Mononuclear cell (primary cell): ENCODE data around the gene CCDC183. TPM values are rescaled to one million over a fixed set of nuclear protein-coding genes. Genes with fewer than 3 reads are reported as not detected.
"Not testable (repeated sequence)": the region's sequence is repeated elsewhere in the genome, so short reads cannot be mapped to it uniquely, and the experiment has no call there.

Experiments
- H3K27me3 ChIP-seq: 2 replicates; pipeline ENCODE4 v1.6.0; 2011; ENCODE audit warnings: low read length, control low read depth; ENCODE audit not compliant: insufficient read depth
- H3K4me1 ChIP-seq: 2 replicates; pipeline ENCODE4 v1.5.1; 2011; ENCODE audit warnings: mild to moderate bottlenecking, low read length, control low read depth; ENCODE audit not compliant: insufficient read depth
- H3K4me3 ChIP-seq: 2 replicates; pipeline ENCODE4 v1.5.1; 2011; ENCODE audit warnings: mild to moderate bottlenecking, low read length, moderate library complexity
- H3K9me3 ChIP-seq: 2 replicates; pipeline ENCODE4 v1.5.1; 2011; ENCODE audit warnings: low read depth, mild to moderate bottlenecking, control low read depth, low read length
- total RNA-seq: library from RNA; depleted of rRNA; stranded (reverse); fragments of >200 nt; gene quantifications from one replicate; pipeline ENCODE4 v1.2.3, GENCODE V29; 2012

The CCDC183 gene
- total RNA-seq, 1 donor = 1.7 TPM

DNA sequence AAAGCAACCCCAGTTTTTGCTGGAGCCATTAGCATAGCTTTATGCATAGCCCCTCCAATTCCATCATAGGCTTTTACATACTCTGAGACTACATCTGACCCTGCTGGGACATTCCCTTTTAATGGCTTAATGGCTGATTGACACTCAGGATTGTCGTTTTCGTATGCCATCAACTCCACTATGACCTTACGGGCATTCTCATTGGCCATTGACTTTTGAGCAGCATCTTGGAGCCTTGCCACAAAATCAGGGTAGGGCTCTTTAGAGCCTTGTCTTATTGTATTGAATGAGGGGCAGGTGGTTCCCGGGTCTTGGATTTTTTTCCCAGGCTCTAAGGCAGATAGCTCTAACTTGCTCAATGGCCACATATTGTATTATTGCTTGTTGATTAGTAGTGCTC is 9.2 kb upstream of the CCDC183 start:
- H3K9me3 ChIP-seq = not testable (repeated sequence)

DNA sequence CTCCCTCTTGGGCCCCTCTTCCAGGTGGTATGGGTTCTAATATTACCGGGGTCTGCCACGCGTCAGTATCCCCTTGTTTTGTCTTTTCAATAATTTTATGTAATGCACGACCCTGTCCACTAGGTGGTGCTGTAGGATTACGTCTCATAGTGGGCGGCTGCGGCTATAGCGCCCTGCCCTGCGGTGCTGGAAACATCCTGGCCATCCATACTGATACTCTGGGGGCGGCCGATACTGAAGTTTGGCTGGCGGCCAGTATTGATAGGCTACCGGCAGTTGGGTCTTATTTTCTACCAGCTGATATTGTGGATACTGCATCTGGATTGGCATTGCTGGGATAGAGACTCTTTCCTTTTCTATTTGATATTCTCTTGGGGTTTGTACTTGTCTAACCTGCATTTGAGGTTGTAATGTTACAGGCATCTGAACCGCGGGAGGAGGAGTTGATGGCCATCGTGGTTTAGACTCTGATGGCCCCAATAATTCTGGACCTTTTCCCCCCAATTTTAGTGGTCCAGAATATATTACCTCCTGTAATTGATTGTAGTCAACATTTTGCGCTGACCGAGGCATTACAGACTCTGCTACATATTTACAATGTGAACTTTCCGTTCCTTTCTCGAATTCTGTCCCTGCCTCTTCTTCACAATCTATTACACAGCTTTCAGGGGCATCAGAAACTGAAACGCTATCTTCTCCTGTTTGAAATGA is 8.3 kb upstream of the CCDC183 start:
- Histone ChIP-seq H3K9me3 (no peaks in the 10 kb centered on the region), H3K4me3 (no peak overlapping the region), H3K4me1 (peaks cover 26% of the 10 kb centered on the region), H3K27me3 (no peaks in the 10 kb centered on the region)

More for the DNA sequence above, 9.2 kb upstream of the CCDC183 start:
- not testable (repeated sequence) for H3K4me3 ChIP-seq, H3K27me3 ChIP-seq
- H3K4me1 ChIP-seq = peaks cover 20% of the 10 kb centered on the region

DNA sequence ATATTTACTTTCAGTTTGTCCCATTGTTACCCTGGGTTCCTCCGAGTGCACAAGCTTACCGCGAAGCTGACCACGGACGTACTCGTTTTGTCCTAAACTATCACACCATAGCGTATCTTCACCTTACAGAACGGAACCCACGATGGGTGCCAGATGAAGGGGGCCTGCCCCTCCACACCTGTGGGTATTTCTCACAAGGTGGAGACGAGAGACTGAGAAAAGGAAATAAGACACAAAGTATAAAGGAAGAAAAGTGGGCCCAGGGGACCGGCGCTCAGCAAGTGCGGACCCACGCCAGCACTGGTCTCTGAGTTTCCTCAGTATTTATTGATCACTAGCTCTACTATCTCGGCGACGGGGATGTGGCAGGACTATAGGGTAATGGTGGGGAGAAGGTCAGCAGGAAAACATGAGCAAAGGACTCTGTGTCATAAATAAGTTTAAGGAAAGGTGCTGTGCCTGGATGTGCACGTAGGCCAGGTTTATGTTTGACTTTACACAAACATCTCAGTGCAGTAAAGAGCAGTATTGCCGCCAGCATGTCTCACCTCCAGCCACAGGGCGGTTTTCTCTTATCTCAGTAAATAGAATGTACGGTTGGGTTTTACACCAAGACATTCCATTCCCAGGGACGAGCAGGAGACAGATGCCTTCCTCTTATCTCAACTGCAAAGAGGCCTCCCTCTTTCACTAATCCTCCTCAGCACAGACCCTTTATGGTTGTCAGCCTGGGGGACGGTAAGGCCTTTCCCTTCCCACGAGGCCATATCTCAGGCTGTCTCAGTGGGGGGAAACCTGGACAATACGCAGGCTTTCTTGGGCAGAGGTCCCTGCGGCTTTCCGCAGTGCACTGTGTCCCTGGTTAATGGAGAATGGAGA is 7.3 kb upstream of the CCDC183 start:
- not testable (repeated sequence) for H3K27me3 ChIP-seq, H3K4me3 ChIP-seq, H3K9me3 ChIP-seq
- peaks cover 26% of the 10 kb centered on the region for H3K4me1 ChIP-seq

DNA sequence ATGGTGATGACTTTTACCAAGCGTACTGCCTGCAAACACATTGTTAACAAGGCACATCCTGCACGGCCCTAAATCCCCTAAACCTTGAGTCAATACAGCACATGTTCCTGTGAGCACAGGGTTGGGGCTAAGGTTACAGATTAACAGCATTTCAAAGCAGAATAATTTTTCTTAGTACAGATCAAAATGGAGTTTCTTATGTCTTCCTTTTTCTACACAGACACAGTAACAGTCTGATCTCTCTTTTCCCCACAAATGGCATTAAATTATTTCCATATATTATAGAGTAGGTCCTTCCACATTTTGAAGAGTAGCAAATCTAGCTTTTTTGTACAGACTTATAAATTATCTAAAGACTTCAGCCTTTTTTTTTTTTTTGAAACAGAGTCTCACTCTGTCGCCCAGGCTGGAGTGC is 6.6 kb upstream of the CCDC183 start:
- H3K27me3 ChIP-seq = no peaks in the 10 kb centered on the region
- H3K9me3 ChIP-seq = no peaks in the 10 kb centered on the region
- H3K4me1 ChIP-seq = peaks cover 27% of the 10 kb centered on the region
- no peak overlapping the region for H3K4me3 ChIP-seq

DNA sequence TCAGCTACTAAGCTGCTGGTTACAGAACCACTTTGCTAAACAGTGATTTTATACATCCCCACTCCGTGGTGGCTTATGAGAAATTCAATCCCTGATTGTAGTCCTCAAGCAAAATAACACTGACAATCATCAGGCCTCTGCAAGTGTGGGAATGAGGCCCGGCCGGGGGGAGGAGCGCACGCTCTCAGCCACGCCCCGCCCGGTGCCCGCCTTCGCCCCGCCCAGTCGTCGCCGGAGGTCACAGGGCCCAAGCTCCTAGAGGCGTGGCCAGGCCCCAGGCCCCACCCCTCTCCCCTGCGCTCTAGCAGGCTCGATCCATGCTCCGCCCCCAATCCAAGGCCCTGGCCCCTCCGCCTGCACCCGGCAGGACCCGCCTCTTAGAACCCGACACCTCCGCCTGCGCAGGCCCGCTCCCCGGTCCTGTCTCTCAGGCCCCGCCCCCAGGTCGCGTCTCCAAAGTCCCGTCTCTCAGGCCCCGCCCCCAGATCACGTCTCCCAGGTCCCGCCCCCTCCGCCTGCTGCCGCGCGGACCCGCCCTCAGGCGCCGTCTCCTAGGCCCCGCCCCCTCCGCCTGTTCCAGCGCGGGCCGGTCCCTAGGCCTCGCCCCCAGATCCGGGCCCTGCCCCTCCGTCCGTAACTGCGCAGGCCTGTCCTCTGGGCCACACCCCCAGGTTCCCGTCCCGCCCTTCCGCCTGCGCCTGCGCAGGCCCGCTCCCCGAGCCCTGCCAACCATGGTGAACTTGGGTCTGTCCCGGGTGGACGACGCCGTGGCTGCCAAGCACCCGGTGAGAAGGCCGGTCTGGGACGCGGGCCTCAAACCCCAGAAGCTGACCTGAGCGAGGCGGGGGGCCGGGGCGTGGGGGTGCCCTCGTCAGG is 5.3 kb upstream of the CCDC183 start, which contains the start of gene TMEM141:
Gene TMEM141, plus strand, starts transcription at position 705 of the 876 bp plus-strand sequence. Its CDS starts 27 bp downstream, at position 732.
- Histone ChIP-seq H3K9me3 (no peaks in the 10 kb centered on the region), H3K4me1 (peaks cover 35% of the 10 kb centered on the region), H3K27me3 (no peaks in the 10 kb centered on the region), H3K4me3 (peak within 1 kb of the TSS; percentile 55)

DNA sequence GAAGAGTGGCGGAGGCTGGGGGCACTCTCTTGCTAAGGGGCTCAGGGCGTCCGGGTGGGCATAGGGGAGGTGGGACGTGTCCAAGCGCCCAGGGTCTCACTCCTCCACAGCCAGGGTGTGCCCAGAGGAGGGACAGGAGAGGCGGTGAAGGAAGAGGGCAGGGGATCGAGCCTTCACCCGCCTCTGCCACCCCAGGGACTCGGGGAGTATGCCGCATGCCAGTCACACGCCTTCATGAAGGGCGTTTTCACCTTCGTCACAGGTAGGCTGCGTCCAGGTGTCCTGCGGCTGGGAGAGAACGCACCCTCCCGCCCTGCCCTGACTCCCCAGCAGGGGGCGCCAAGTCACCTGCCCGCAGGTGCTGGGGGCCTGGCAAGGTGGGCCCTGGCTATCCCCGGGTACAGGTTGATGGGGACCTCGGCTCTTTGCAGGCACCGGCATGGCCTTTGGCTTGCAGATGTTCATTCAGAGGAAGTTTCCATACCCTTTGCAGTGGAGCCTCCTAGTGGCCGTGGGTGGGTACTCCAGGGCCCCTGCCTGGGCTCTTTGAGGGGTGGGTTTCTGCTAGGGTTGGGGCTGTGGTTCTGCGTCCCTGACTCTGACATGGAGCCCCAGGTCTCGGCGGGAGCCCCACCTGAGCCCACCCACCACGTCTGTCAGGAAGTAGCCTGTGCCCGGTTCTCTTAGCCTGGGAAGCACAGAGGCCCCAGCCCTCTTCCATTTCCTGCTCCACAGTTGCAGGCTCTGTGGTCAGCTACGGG is 4.4 kb upstream of the CCDC183 start:
- H3K27me3 ChIP-seq = no peaks in the 10 kb centered on the region
- peaks cover 35% of the 10 kb centered on the region for H3K4me1 ChIP-seq
- peak overlapping the region; percentile 55 for H3K4me3 ChIP-seq
- no peaks in the 10 kb centered on the region for H3K9me3 ChIP-seq

DNA sequence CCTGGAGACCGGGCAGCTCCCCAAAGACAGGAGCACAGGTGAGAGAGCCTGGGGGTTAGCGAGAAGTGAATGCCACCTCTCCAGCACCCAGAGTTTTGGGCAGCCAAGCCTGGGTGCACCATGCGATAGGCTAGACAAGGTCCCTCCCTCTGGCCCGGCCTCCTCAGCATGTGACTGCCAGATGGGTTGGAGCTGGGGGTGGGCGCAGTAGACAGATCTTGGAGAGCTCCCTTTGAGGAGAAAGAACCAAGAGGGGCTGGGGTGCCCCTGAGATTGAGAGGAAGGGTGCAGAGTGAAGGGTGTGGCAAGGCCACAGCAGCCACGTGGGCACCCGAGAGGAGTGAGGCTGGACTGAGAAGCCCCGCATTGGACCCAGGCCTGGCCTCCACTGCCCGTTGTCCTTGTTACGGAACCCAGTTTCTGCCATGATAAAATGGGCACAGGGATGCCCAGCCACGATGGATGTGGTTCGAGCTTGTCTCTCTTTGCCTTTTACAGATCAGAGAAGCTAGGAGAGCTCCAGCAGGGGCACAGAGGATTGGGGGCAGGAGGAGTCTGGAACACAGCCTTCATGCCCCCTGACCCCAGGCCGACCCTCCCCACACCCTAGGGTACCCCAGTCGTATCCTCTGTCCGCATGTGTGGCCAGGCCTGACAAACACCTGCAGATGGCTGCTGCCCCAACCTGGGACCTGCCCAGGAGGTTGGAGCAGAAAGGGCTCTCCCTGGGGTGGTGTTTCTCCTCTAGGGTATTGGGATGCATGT is 3.6 kb upstream of the CCDC183 start:
- no peak overlapping the region for H3K4me3 ChIP-seq

DNA sequence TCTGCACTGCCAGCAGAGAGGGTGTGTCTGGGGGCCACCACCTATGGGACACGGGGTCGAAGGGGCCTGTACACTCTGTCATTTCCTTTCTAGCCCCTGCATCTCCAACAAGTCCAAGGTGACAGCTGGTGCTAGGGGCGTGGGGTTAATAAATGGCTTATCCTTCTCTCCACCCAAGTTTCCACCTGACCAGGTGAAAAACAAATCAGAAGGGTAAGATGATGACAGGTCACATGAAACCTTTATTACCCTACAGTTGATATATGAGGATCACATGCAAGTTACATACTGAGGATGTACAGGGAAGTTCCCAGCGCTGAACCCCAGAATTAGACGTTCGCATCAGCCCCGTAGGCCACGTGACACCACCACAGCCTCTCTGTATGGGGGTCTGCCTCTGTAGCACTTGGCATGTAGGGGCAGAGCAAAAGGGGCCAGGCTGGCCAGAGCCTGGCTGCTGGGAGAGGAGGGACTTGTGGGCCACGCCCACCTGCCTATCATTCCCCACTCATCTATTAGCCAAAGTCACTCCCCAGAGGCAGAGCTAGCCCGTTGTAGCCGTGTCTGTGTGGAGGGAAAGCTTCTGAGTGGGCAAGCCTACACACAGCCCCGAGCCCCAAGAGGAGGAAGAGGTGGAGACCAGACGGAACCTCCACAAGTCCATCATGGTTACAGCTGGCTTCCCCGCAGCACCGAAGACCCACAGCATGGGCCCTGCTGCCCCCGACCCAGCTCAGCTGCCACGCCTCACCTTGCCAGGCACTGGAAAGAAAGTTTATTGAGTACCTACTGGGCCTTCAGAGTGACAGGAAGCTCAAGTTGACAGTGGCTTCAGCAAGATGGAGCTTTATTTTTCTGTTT is 2.8 kb upstream of the CCDC183 start:
- H3K9me3 ChIP-seq = no peaks in the 10 kb centered on the region
- no peak overlapping the region for H3K4me3 ChIP-seq
- H3K4me1 ChIP-seq = peaks cover 27% of the 10 kb centered on the region
- peaks cover 3% of the 10 kb centered on the region for H3K27me3 ChIP-seq

More for the DNA sequence above, 3.6 kb upstream of the CCDC183 start:
- H3K4me1 ChIP-seq = peaks cover 33% of the 10 kb centered on the region
- H3K9me3 ChIP-seq = no peaks in the 10 kb centered on the region
- H3K27me3 ChIP-seq = peaks cover 3% of the 10 kb centered on the region

DNA sequence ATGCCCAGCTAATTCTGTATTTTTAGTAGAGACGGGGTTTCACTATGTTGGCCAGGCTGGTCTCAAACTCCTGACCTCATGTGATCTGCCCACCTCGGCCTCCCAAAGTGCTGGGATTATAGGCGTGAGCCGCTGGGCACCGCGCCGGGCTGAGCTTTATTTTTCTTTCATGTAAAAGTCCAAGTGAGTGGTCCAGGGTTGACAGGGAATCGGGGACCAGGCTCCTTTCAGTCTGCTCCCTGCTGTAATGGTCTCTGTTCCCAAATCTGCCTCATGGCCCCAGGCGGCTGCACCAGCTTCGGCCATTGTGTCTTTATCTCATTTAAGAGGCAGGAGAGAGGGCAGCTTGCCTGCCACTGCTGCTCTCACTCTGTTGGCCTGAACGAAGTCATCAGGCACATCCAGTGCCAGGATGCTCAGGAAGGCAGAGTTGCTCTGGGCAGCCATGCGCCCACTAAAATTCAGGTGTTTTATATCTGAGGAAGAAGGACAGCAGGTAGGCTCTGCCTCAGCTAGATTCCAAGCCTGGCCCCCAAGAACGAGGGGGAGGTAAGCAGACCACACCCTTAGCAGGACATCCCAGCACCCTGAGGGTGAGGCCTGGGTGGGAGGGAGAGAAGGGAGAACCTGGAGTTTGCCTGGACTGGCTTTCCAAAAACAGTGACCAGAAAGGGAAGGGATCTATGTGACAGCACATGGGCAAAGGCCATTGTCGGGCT is 1.7 kb upstream of the CCDC183 start:
- H3K9me3 ChIP-seq = no peaks in the 10 kb centered on the region
- H3K4me1 ChIP-seq = peaks cover 34% of the 10 kb centered on the region
- peaks cover 12% of the 10 kb centered on the region for H3K27me3 ChIP-seq

DNA sequence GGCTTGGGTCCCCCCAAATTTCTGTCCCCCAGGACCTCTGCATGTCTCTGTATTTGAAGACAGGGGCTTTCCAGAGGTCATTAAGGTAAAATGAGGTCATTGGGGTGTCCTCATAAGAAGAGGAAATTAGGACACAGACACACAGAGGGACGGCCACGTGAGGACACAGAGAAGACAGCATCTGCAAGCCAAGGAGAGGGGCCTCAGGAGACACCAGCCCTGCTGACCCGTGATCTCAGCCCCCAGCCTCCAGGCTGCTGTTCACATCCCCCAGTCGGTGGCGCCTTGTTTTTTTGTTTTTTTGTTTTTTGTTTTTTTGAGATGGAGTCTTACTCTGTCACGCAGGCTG is 1.2 kb upstream of the CCDC183 start:
- peaks cover 38% of the 10 kb centered on the region for H3K4me1 ChIP-seq
- no peak overlapping the region for H3K4me3 ChIP-seq
- H3K27me3 ChIP-seq = peaks cover 12% of the 10 kb centered on the region
- H3K9me3 ChIP-seq = no peaks in the 10 kb centered on the region

More for the DNA sequence above, 1.7 kb upstream of the CCDC183 start:
- H3K4me3 ChIP-seq = no peak overlapping the region

DNA sequence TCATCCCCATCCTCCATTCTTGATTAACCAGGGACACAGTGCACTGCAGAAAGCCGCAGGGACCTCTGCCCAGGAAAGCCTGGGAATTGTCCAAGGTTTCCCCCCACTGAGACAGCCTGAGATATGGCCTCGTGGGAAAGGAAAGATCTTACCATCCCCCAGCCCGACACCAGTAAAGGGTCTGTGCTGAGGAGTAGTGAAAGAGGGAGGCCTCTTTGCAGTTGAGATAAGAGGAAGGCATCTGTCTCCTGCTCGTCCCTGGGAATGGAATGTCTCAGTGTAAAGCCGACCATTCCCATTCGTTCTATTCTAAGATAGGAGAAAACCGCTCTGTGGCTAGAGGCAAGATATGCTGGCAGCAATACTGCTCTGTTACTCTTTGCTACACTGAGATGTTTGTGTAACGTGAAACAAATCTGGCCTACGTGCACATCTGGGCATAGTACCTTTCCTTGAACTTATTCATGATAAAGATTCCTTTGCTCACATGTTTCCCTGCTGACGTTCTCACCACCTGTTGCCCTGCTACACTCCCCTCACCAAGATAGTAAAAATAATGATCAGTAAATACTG is 723 bp downstream of the CCDC183 start:
- H3K4me3 ChIP-seq, H3K9me3 ChIP-seq: not testable (repeated sequence)
- peaks cover 14% of the 10 kb centered on the region for H3K27me3 ChIP-seq
- peaks cover 40% of the 10 kb centered on the region for H3K4me1 ChIP-seq

DNA sequence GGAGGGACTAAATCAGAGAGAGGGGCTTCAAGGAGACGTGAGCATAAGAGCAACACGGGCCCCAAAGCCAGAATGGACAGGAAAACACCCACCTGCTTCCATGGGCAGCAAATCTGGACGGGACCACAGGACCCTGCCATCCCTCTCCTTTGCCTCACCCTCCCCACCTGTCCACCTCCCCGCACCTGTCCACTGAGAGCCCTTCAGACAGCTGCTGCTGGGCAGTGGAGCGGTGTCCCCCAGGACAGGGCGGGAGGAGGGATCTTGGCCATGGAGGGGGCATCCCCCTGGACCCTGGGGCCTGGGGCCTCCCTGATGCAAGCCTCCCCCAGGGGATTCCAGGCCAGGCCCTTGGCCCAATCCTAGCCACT is 2.6 kb downstream of the CCDC183 start:
- Histone ChIP-seq H3K4me1 (peaks cover 32% of the 10 kb centered on the region), H3K27me3 (peaks cover 20% of the 10 kb centered on the region), H3K9me3 (no peaks in the 10 kb centered on the region), H3K4me3 (no peak overlapping the region)
